ENCODE results near the gene SLC26A1.

GRCh38 chr4:965048-965765 is 28.0 kb downstream of the SLC26A1 start:
- TF ChIP-seq CTCF (IDR thresholded peaks at IDR 0.05) (no peak), POLR2A (IDR thresholded peaks at IDR 0.05) (no peak), POLR2AphosphoS5 (IDR thresholded peaks at IDR 0.05) (no peak)

All from gastroesophageal sphincter (tissue), 3 donors.